Mesothelial cell of epicardium (in vitro differentiated cells): Measurements from ENCODE around the gene NBR1. TPM values are rescaled to one million over a fixed set of nuclear protein-coding genes. Genes with fewer than 3 reads are reported as not detected.

Experiments
- DNase-seq, 2 experiments: peaks; one replicate each; pipeline ENCODE4 v3.0.0; 2021; ENCODE audit warnings: low spot score in 2 of 2; ENCODE audit not compliant: unreplicated experiment in 2 of 2
- H3K27ac Mint-ChIP-seq: 2 replicates; pipeline ENCODE4 v1.8.0; 2021; ENCODE audit warnings: mixed read lengths
- H3K27me3 Mint-ChIP-seq: 2 replicates; pipeline ENCODE4 v1.8.0; 2021; ENCODE audit warnings: low read depth, mixed read lengths
- H3K36me3 Mint-ChIP-seq: 2 replicates; pipeline ENCODE4 v1.8.0; 2021; ENCODE audit warnings: mixed read lengths
- H3K4me1 Mint-ChIP-seq: 2 replicates; pipeline ENCODE4 v1.8.0; 2021; ENCODE audit warnings: mixed read lengths
- H3K4me3 Mint-ChIP-seq: 2 replicates; pipeline ENCODE4 v1.8.0; 2021; ENCODE audit warnings: mild to moderate bottlenecking, moderate library complexity, mixed read lengths
- H3K9me3 Mint-ChIP-seq: 2 replicates; pipeline ENCODE4 v1.8.0; 2021; ENCODE audit warnings: mixed read lengths
- CTCF ChIP-seq: fragments of 200-600 bp; sonication (generic); IDR thresholded peaks from one replicate; pipeline ENCODE4 v1.5.0; 2021; ENCODE audit warnings: antibody characterized with exemption; ENCODE audit not compliant: unreplicated experiment
- total RNA-seq: library from RNA; stranded (reverse); gene quantifications from 3 replicates; pipeline ENCODE4 v1.2.1, GENCODE V29; 2021

NBR1 gene
- total RNA-seq, 1 donor from 2014 or later, result 63.3 TPM

- Mint-ChIP-seq H3K9me3 (no peaks in the 10 kb centered on the region), H3K27me3 (no peaks in the 10 kb centered on the region), H3K36me3 (peaks cover 15% of the 10 kb centered on the region), H3K4me1 (peaks cover 20% of the 10 kb centered on the region), H3K27ac (peak overlapping the region; percentile 93), H3K4me3 (peak overlapping the region; percentile 93)
- TF ChIP-seq CTCF, result no peak
- no peak for DNase-seq
Measured at GRCh38 chr17:43212641-43213490, 41.9 kb downstream of the NBR1 start.

GRCh38 chr17:43213545-43213944 lies 42.5 kb downstream of the NBR1 start:
- Mint-ChIP-seq H3K9me3 (no peaks in the 10 kb centered on the region), H3K4me1 (peaks cover 20% of the 10 kb centered on the region), H3K4me3 (no peak overlapping the region), H3K36me3 (peaks cover 10% of the 10 kb centered on the region), H3K27ac (no peak overlapping the region), H3K27me3 (no peaks in the 10 kb centered on the region)
- no peak for TF ChIP-seq CTCF
- DNase-seq, result no peak

GRCh38 chr17:43215341-43215740 lies 44.3 kb downstream of the NBR1 start:
- Mint-ChIP-seq H3K27me3 (no peaks in the 10 kb centered on the region), H3K27ac (no peak overlapping the region), H3K9me3 (no peaks in the 10 kb centered on the region), H3K36me3 (peaks cover 4% of the 10 kb centered on the region), H3K4me3 (no peak overlapping the region), H3K4me1 (peaks cover 20% of the 10 kb centered on the region)
- DNase-seq, result no peak
- no peak for TF ChIP-seq CTCF

GRCh38 chr17:43216369-43216761 lies 45.4 kb downstream of the NBR1 start:
- no peak for TF ChIP-seq CTCF
- Mint-ChIP-seq H3K4me1 (peaks cover 13% of the 10 kb centered on the region), H3K27me3 (no peaks in the 10 kb centered on the region), H3K4me3 (no peak overlapping the region), H3K36me3 (peaks cover 4% of the 10 kb centered on the region), H3K27ac (no peak overlapping the region), H3K9me3 (no peaks in the 10 kb centered on the region)
- peak in 1 of 2 experiments; percentile 19 for DNase-seq

GRCh38 chr17:43216762-43217613 lies 46.0 kb downstream of the NBR1 start:
- TF ChIP-seq CTCF, result no peak
- H3K9me3 Mint-ChIP-seq, result no peaks in the 10 kb centered on the region
- no peaks in the 10 kb centered on the region for H3K27me3 Mint-ChIP-seq
- H3K4me1 Mint-ChIP-seq, result peaks cover 11% of the 10 kb centered on the region
- no peak for DNase-seq
- no peak overlapping the region for H3K27ac Mint-ChIP-seq
- no peak overlapping the region for H3K4me3 Mint-ChIP-seq
- peaks cover 4% of the 10 kb centered on the region for H3K36me3 Mint-ChIP-seq
